HG03460 (cell line): ENCODE data around the gene PPA1.
"Not testable (repeated sequence)": the region's sequence is repeated elsewhere in the genome, so short reads cannot be mapped to it uniquely, and the experiment has no call there.

ENCODE experiments used
- ATAC-seq: cut with Tn5 transposase; IDR thresholded peaks from one replicate; pipeline ENCODE4 v1.9.1; 2021; ENCODE audit not compliant: unreplicated experiment

The PPA1 gene

DNA sequence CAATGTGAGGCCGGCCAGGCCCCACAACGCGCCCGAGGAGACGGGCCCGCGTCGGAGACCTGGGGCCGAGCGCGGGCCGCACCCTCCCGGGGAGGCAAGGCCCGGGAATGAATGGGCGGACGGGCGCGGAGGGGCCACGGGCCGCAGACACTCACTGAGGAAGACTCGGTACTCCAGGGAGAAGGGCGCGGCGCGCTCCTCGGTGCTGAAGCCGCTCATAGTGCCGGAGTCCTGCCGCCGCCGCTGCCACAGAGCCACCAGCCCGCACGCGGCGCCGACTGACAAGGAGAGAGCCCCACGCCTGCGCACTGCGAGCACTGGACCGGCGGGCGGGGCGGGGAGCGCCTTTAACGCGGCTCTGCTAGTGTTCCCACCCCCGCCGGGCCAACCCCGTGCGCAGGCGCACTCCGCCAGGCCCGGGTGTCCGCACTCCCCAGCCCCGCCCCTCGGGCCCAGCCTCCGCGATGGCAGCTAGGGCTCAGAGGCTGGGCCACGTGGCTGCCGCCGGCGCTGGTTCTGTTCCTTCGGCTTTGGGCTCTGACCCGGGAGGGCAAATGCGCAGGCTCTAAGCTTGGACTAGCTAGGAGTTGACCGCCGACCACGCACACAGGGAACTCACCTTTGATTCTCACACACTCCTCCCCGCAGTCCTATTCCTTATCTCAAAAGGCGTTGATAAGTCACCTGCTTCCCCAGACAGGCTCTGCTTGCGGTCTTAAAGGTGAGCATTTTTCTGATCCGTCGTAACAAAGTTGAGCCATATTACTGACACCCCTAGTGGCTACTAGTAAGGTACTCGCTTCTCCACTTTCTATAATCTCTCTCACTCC is at the start of gene PPA1:
Gene PPA1 (minus strand): TSS at position 321 of the 830 bp plus-strand sequence. CDS start 102 bp downstream, at position 219.
- ATAC-seq = peak; percentile 84

GRCh38 chr10:70281609-70282008 is 48.4 kb upstream of the PPA1 start:
- no peak for ATAC-seq

DNA sequence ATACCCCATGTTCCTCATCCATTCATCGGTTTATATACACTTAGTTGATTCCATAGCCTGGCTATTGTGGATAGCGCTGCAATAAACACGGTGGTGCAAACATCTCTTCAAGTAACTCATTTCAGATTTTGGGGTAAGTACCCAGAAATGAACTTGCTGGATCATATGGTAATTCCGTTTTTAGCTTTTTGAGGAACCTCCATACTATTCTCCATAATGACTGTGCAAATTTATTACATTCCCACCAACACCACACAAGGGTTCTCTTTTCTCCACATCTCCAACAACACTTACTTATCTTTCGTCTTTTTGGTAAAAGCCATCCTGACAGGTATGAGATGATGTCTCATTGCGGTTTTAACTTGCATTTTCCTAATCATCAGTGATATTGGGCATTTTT is 46.9 kb upstream of the PPA1 start:
- ATAC-seq = no peak

DNA sequence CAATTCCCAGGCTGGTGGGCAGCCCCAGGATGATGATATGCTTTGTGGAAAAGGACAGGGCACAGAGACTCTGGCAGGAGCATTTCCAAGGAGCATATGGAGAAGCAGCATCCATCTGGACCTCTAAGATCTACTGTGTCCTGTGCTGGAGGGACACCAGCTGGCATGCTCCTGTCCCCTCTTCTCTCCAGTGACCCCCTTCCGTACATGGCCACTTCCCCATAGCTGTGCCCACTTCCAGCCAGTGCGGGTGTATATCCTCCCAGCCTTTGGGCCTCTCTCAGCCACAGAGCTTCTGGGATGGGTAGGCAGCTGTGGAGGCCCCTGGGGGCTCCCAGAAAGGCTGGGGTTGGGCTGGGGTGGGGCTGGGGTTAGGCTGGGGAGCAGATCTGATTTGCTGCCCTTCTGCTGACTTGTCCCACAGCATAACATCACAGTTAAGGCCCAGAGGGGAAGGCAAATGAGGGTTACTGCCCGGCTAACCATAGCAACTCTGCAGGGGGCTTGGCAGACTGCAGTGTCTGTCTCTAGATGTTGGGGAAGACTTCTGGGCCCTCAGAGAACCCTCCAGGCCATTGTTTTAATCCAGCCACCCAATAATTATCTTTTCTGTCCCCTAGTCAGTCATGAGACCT is 44.3 kb upstream of the PPA1 start:
- ATAC-seq = no peak

GRCh38 chr10:70274643-70275042 is 41.4 kb upstream of the PPA1 start:
- no peak for ATAC-seq

GRCh38 chr10:70272925-70273316 is 39.7 kb upstream of the PPA1 start:
- no peak for ATAC-seq

GRCh38 chr10:70271996-70272924 is 39.0 kb upstream of the PPA1 start:
- no peak for ATAC-seq

GRCh38 chr10:70270952-70271351 is 37.7 kb upstream of the PPA1 start:
- ATAC-seq = no peak

DNA sequence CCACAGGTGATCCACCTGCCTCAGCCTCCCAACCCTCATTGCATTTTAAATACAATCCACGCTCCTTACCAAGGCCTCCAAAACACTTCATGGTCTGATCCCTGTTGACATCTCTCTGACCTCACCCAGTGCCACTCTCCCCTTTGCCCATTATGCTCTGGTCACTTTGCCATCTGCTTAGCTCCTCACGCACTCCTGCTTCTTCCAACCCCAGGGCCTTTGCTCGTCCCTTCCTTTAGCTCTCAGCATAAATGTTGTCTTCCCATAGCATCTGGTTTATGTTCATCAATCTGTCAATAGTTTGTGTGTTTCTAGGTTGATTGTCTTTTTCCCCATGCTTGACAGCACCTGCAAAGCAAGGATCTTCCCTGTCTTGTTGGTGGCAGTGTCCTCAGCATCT is 36.5 kb upstream of the PPA1 start:
- ATAC-seq = no peak

DNA sequence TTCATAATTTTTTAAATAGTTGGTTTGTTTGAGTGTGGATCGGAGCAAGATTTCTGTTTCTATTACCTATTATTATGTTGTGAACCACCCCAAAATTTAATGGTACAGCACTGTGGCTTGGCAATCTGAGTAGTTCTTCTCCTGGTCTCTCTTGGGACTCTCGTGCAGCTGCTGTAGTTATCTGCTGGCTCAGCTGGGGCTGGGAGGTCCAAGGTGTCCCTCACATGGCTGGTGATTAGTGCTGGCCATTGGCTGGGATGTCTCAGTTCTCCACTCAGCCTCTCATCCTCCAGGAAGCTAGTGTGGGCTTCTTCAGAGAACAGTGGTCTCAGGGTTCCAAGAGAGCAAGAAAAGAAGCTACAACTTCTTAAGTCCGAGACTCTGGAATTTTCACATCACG is 35.1 kb upstream of the PPA1 start:
- no peak for ATAC-seq

GRCh38 chr10:70267161-70267933 is 34.1 kb upstream of the PPA1 start:
- no peak for ATAC-seq

DNA sequence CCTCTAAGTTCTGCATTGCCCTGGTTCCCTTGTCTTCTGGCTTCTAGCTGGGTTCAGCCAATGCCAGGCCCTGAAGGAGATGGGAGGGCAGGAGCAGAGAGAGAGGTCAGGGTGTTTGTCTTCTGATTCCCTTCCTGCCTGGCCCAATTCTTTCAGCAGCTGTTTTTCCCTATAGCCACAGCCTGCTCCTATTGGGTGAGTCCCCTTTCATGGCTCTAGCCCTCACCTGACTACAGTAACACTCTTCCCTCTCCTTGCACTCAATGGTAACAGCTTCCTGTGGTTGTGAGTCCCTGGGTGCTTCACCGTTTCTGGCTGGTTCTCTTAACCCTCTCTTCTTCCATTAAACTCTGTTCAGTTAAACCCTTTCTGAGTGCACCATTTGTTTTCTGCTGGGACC is 33.5 kb upstream of the PPA1 start:
- no peak for ATAC-seq

DNA sequence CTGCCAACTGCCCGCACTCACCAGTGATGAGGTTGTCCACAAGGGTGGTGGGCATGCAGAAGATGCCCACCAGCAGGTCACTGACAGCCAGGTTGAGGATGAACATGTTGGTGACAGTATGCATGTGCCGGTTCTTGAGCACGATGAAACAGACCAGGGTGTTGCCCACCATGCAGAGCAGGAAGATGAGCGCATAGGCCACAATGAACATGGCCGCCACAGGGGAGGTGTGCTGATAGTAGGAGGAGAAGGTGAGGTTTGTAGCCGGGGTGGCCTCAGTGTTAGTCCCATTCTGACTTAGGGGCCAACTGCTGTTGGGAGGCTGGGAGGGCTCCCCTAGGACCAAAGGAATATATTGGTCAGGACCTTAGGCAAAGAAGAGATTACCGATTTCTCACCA is 32.8 kb upstream of the PPA1 start:
- no peak for ATAC-seq

- no peak for ATAC-seq
Measured at GRCh38 chr10:70265032-70265689, 31.9 kb upstream of the PPA1 start.

- no peak for ATAC-seq
Measured at GRCh38 chr10:70260734-70261133, 27.5 kb upstream of the PPA1 start.

DNA sequence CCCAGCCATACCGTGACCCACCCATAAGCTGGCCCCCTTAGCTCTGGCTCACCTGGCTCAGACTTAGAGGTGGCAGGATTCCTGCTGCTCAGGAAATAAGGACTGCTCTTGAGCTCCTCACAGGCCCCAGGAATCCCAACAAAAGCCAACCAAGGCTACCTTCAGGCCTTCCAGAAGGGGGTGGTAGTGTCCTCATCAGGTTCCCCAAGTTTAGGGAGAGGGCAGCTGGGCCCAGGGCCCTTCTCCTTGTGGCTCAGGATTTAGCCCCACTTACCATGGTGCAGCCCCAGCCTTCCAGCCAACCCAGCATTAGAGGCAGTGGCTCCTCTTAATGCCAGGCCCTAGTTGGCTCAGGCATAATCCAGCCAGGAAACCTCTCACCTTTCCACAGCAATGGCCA is 27.0 kb upstream of the PPA1 start:
- no peak for ATAC-seq

- ATAC-seq = no peak
Measured at GRCh38 chr10:70258216-70258615, 25.0 kb upstream of the PPA1 start.

- not testable (repeated sequence) for ATAC-seq
Measured at GRCh38 chr10:70257816-70258215, 24.6 kb upstream of the PPA1 start.

DNA sequence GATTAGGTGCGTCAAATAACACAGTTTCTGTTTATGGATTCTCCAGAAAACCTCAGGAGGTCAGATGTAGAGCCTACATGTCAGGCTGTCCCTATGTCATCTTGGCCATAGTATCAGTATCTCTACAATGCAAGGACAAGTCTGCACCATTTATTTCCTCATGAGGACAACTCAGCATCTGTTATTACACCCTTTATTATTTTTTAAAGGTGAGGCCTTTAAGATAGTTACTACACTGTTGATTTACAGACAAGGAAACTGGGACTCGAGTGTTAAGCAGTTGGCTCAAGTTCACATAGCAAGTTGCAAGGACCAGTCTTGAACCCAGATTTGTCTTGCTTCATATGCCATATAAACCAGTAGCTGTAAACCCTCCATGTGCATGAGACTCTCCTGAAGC is 23.2 kb upstream of the PPA1 start:
- no peak for ATAC-seq
